GM12878 (cell line): Measurements from ENCODE around the gene GALNT15. TPM values are rescaled to one million over a fixed set of nuclear protein-coding genes. Genes with fewer than 3 reads are reported as not detected.

Experiments used
- ATAC-seq: fragments of 200-7000 bp; cut with Tn5 transposase; 3 replicates; pipeline ENCODE4 v1.9.1; 2020; ENCODE audit warnings: mild to moderate bottlenecking, moderate library complexity
- BruUV-seq: library from RNA; stranded (reverse); fragments of 400-500 nt; replicated peaks from 2 replicates; lab custom pipeline; 2021; lab: Mats Ljungman, UMichigan
- CTCF ChIA-PET: fragments of 300-600 bp; sonication (Branson Sonifier 250); formaldehyde crosslinking; extraction: SDS; loops from one replicate; lab custom pipeline; 2021; ENCODE audit warnings: inconsistent platforms; lab: Yijun Ruan, JAX
- POLR2A ChIA-PET: fragments of 350-600 bp; formaldehyde crosslinking; extraction: SDS; loops from one replicate; lab custom pipeline; 2021; ENCODE audit warnings: inconsistent platforms; lab: Charles Lee
- RAD21 ChIA-PET: fragments of 300-600 bp; sonication (Branson Sonifier 250); formaldehyde crosslinking; loops from one replicate; lab custom pipeline; 2023; ENCODE audit warnings: antibody characterized with exemption; ENCODE audit not compliant: unreplicated experiment; lab: Charles Lee
- SMC1A ChIA-PET: fragments of 300-600 bp; sonication (Branson Sonifier 250); formaldehyde crosslinking; loops from one replicate; lab custom pipeline; 2023; ENCODE audit not compliant: unreplicated experiment, uncharacterized antibody; lab: Charles Lee
- DNase-seq: peaks from one replicate; pipeline ENCODE4 v3.0.0-alpha.2; 2011; ENCODE audit warnings: low read depth, low spot score
- FAIRE-seq: peaks from 3 replicates; lab custom pipeline; 2011; peaks lifted over from hg19 to GRCh38; lab: Jason Lieb, UNC
- H2AFZ ChIP-seq: 2 replicates; pipeline ENCODE4 v1.6.0; 2011; ENCODE audit warnings: low read depth, low read length, control low read depth; ENCODE audit not compliant: control insufficient read depth
- H3K27ac ChIP-seq: 2 replicates; pipeline ENCODE4 v1.5.1; 2011; ENCODE audit warnings: control low read depth; ENCODE audit not compliant: control insufficient read depth, insufficient read depth
- H3K27me3 ChIP-seq, 2 experiments: replicated peaks in 1 of 2; 2 replicates each; pipeline versions ENCODE4 v1.6.0 to v1.6.1; 2011; ENCODE audit warnings: low read length in 1 of 2; ENCODE audit not compliant: control insufficient read depth in 2 of 2, insufficient read depth in 2 of 2
- H3K36me3 ChIP-seq, 2 experiments: 2 replicates each; pipeline ENCODE4 v1.5.1; 2011; ENCODE audit warnings: low read length in 1 of 2; ENCODE audit not compliant: control insufficient read depth in 2 of 2, insufficient read depth in 2 of 2
- H3K4me1 ChIP-seq: 2 replicates; pipeline ENCODE4 v1.6.1; 2011; ENCODE audit warnings: mild to moderate bottlenecking, low read length, moderate library complexity, mixed read lengths; ENCODE audit not compliant: control insufficient read depth, insufficient read depth
- H3K4me2 ChIP-seq: 2 replicates; pipeline ENCODE4 v1.6.0; 2011; ENCODE audit warnings: control low read depth; ENCODE audit not compliant: control insufficient read depth, insufficient read depth
- H3K4me3 ChIP-seq: fragments of 200-600 bp; sonication (generic); 2 replicates; pipeline ENCODE4 v1.5.1; 2016
- H3K79me2 ChIP-seq: 2 replicates; pipeline ENCODE4 v1.6.0; 2011; ENCODE audit warnings: low read length; ENCODE audit not compliant: control insufficient read depth, insufficient read depth
- H3K9ac ChIP-seq: 2 replicates; pipeline ENCODE4 v1.8.0; 2011; ENCODE audit warnings: low read length, control low read depth, mixed read lengths; ENCODE audit not compliant: control insufficient read depth, insufficient read depth
- H3K9me3 ChIP-seq: replicated peaks from 3 replicates; pipeline ENCODE4 v1.5.1; 2011; ENCODE audit warnings: mild to moderate bottlenecking, low read length; ENCODE audit not compliant: control insufficient read depth, insufficient read depth
- H4K20me1 ChIP-seq: 2 replicates; pipeline ENCODE4 v1.6.0; 2011; ENCODE audit not compliant: control insufficient read depth, insufficient read depth
- BACH1 ChIP-seq: fragments of 450-650 bp; IDR thresholded peaks from 2 replicates; pipeline ENCODE4 v1.6.1; 2017; ENCODE audit warnings: mild to moderate bottlenecking, borderline replicate concordance
- BCL11A ChIP-seq: IDR thresholded peaks from 2 replicates; pipeline ENCODE4 v1.6.1; 2011; ENCODE audit warnings: low read depth, low read length
- BCLAF1 ChIP-seq: fragments of 450-650 bp; IDR thresholded peaks from 2 replicates; pipeline ENCODE4 v1.6.1; 2017; ENCODE audit warnings: antibody characterized with exemption, mild to moderate bottlenecking, moderate library complexity
- ELK1 ChIP-seq: IDR thresholded peaks from 2 replicates; pipeline ENCODE4 v1.6.1; 2012; ENCODE audit warnings: low read depth, low read length, improper control_type of control experiment
- FOS ChIP-seq: IDR thresholded peaks from 3 replicates; pipeline ENCODE4 v1.6.1; 2011; ENCODE audit warnings: borderline replicate concordance; ENCODE audit not compliant: insufficient read length; ENCODE audit errors: extremely low read depth
- HDAC2 ChIP-seq: fragments of 200-600 bp; sonication (generic); IDR thresholded peaks from 2 replicates; pipeline ENCODE4 v1.6.1; 2017
- IKZF2 ChIP-seq, 2 experiments: fragments of 450-650 bp; IDR thresholded peaks; 2 replicates each; pipeline ENCODE4 v1.6.1; 2017; ENCODE audit warnings: mild to moderate bottlenecking in 2 of 2, moderate library complexity in 2 of 2
- KAT2A ChIP-seq: conservative IDR thresholded peaks from 2 replicates; pipeline ENCODE4 v1.6.1; 2011; ENCODE audit warnings: low read depth, low read length; ENCODE audit not compliant: control insufficient read depth
- KLF5 ChIP-seq: fragments of 450-650 bp; IDR thresholded peaks from 2 replicates; pipeline ENCODE4 v1.6.1; 2014; ENCODE audit warnings: mild to moderate bottlenecking; ENCODE audit not compliant: partially characterized antibody
- MAX ChIP-seq: IDR thresholded peaks from 2 replicates; pipeline ENCODE4 v1.6.1; 2012; ENCODE audit warnings: low read depth, low read length, improper control_type of control experiment
- REST ChIP-seq: IDR thresholded peaks from 2 replicates; pipeline ENCODE4 v1.6.1; 2012; ENCODE audit warnings: mild to moderate bottlenecking, low read depth, low read length
- SMC3 ChIP-seq: IDR thresholded peaks from 2 replicates; pipeline ENCODE4 v1.6.1; 2011; ENCODE audit warnings: low read length, improper control_type of control experiment, borderline replicate concordance
- SP1 ChIP-seq: IDR thresholded peaks from one replicate; pipeline ENCODE4 v1.6.1; 2011; ENCODE audit warnings: low read depth, low read length
- TAF1 ChIP-seq: IDR thresholded peaks from 2 replicates; pipeline ENCODE4 v1.6.1; 2011; ENCODE audit warnings: mild to moderate bottlenecking, low read depth, low read length, borderline replicate concordance
- ZNF207 ChIP-seq: fragments of 450-650 bp; IDR thresholded peaks from 2 replicates; pipeline ENCODE4 v1.6.1; 2014; ENCODE audit warnings: antibody characterized with exemption, mild to moderate bottlenecking, borderline replicate concordance
- WGBS: methylation state at CpG from one replicate; pipeline ENCODE4 v1.1.6; 2016; ENCODE audit warnings: low lambda C conversion rate; ENCODE audit not compliant: insufficient replicate concordance, insufficient coverage; ENCODE audit errors: missing lambda C conversion rate; 5-methylcytosine and 5-hydroxymethylcytosine counted together
- in situ Hi-C: fragments of 300-500 bp; cut with MboI; formaldehyde crosslinking; loops from 9 replicates; pipeline ENCODE4 v1.14.3; 2018; ENCODE audit warnings: mixed read lengths
- intact Hi-C: fragments of 100-400 bp; cut with micrococcal nuclease; formaldehyde crosslinking; loops from one replicate; pipeline ENCODE4 v1.14.2; 2022; ENCODE audit not compliant: unreplicated experiment
- polyA plus RNA-seq, 11 experiments: library from polyadenylated mRNA; depleted of rRNA in 4 of 11; unstranded in 6 of 11; stranded (reverse) in 5 of 11; fragments of >200 nt; fragmentation: Nextera tagmentation in 4 of 11; fragmentation: Illumina TruSeq in 1 of 11; extraction: Ambion mirVana in 4 of 11; extraction: Trizol in 1 of 11; gene quantifications; 1 replicate in 1 of 11; 2 replicates in 10 of 11; pipeline versions ENCODE4 v1.2.1 to v1.2.3, GENCODE V29; 2011 to 2016; ENCODE audit warnings: inconsistent platforms in 2 of 11, missing spikeins in 2 of 11, low read depth in 1 of 11
- total RNA-seq, 4 experiments: library from RNA; depleted of rRNA in 3 of 4; stranded (reverse); fragments of >200 nt in 3 of 4; fragmentation: Illumina TruSeq in 1 of 4; extraction: Trizol in 1 of 4; gene quantifications; 2 replicates each; pipeline versions ENCODE4 v1.2.1 to v1.2.3, GENCODE V29; 2013 to 2021

The GALNT15 gene
- total and polyA plus RNA-seq, 10 of the 15 experiments (the other 5 are each of a cell fraction or from before 2014, with no cell fraction given) = 0.03 to 0.05 TPM; not detected in 8

- TF ChIP-seq REST (no peak), MAX (no peak)
These were observed 82.8 kb downstream of the GALNT15 start (continued) for GRCh38 chr3:16257309-16257708.

- ChIA-PET RAD21 (no interaction called here), CTCF (interaction anchor here (0.5 to 2.3 kb wide), 2 partner anchors 10 to 207 kb away, joined by 3 to 13 read pairs; no protein-coding TSS in a partner anchor)
These were observed 83.7 kb downstream of the GALNT15 start for GRCh38 chr3:16258177-16258576.

More at GRCh38 chr3:16258177-16258576, 83.7 kb downstream of the GALNT15 start:
- no peak for TF ChIP-seq BCL11A
- no peak for TF ChIP-seq KAT2A
- TF ChIP-seq KLF5 = no peak
- no peak for TF ChIP-seq IKZF2 (IDR thresholded peaks at IDR 0.05)
- no peak for TF ChIP-seq SMC3
- TF ChIP-seq HDAC2 = no peak
- TF ChIP-seq BACH1 = no peak
- no peak for TF ChIP-seq TAF1
- no peak for TF ChIP-seq FOS
- no peak for TF ChIP-seq ZNF207
- no peak for TF ChIP-seq BCLAF1
- TF ChIP-seq ELK1 = no peak
- TF ChIP-seq SP1 = no peak
- TF ChIP-seq, all 136 proteins: peak for 0
- Histone ChIP-seq H3K4me1 (peaks cover under 1% of the 10 kb centered on the region; the same call in 1 of the 2 replicates), H4K20me1 (no peaks in the 10 kb centered on the region), H3K4me3 (no peak overlapping the region), H3K4me2 (no peak overlapping the region), H3K9ac (no peak overlapping the region), H3K9me3 (no peaks in the 10 kb centered on the region), H3K27ac (no peak overlapping the region), H3K27me3 (no peaks in the 10 kb centered on the region), H3K36me3 (peaks cover 0 to 2% of the 10 kb centered on the region in 2 experiments; a peak in 2 of 4 replicates), H3K79me2 (peaks cover 7% of the 10 kb centered on the region), H2AFZ (no peak overlapping the region)
- BruUV-seq = no TSS peak
- DNase-seq (no peak), FAIRE-seq (no peak), ATAC-seq (no peak)
- intact Hi-C loops (no loop called here), in situ Hi-C loops (no loop called here)
- ChIA-PET POLR2A (interaction anchor here (0.6 kb wide), 1 partner anchor 198 kb away, joined by 3 read pairs; no protein-coding TSS in a partner anchor), SMC1A (interaction anchor here (0.8 to 1.2 kb wide), 3 partner anchors 11 to 147 kb away, joined by 3 to 4 read pairs (median 3); no protein-coding TSS in a partner anchor)
- WGBS = 85% methylated on average over 5 of the region's 5 CpGs
